ENCODE results near the gene NMNAT2.
"Not testable (repeated sequence)": the region's sequence is repeated elsewhere in the genome, so short reads cannot be mapped to it uniquely, and the experiment has no call there.

GRCh38 chr1:183401565-183401964 lies 16.6 kb downstream of the NMNAT2 start:
- TF ChIP-seq EZH2 (IDR thresholded peaks at IDR 0.05; ENCODE audit: insufficient read depth, poor library complexity, severe bottlenecking); EZH2phosphoT487 (IDR thresholded peaks at IDR 0.05; ENCODE audit: insufficient read depth, low read depth): not testable (repeated sequence)

Measured in GM23248 (cell line).